ENCODE data around the gene TSPAN15. TPM values are rescaled to one million over a fixed set of nuclear protein-coding genes. Genes with fewer than 3 reads are reported as not detected.
A peak's percentile ranks its signal among the peaks of the same experiment; 100 is the strongest.

The TSPAN15 gene
- total and polyA plus RNA-seq, 2 of the 4 experiments (the other 2 are of a cell fraction): 0.48 TPM; not detected in 1

GRCh38 chr10:69445041-69445440 lies 6.2 kb upstream of the TSPAN15 start:
- peak overlapping the region; percentile 87; the same call in 2 of the 3 replicates for H2BK15ac ChIP-seq (ENCODE audit: low read depth, low read length)
- TF ChIP-seq RFX5 (IDR thresholded peaks at IDR 0.05; ENCODE audit: low read depth, low read length): no peak
- TF ChIP-seq, protein P1, sequence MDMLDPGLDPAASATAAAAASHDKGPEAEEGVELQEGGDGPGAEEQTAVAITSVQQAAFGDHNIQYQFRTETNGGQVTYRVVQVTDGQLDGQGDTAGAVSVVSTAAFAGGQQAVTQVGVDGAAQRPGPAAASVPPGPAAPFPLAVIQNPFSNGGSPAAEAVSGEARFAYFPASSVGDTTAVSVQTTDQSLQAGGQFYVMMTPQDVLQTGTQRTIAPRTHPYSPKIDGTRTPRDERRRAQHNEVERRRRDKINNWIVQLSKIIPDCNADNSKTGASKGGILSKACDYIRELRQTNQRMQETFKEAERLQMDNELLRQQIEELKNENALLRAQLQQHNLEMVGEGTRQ (IDR thresholded peaks at IDR 0.05; ENCODE audit: low read depth, low read length): no peak
- TF ChIP-seq FOS (IDR thresholded peaks at IDR 0.05; ENCODE audit: low read depth, low read length): no peak
- TF ChIP-seq BHLHE40 (IDR thresholded peaks at IDR 0.05; ENCODE audit: low read depth, low read length): no peak
- in situ Hi-C loops (cut with MboI; ENCODE audit: low sequenced_read_pairs): no loop called here
- no peak overlapping the region for H3K4me2 ChIP-seq (ENCODE audit: low read depth, low read length)
- ATAC-seq (ENCODE audit: low read depth): no peak
- no peak overlapping the region for H3K18ac ChIP-seq (ENCODE audit: low read depth, low read length)
- H3K4me3 ChIP-seq (ENCODE audit: insufficient read depth, low read depth, low read length): no peak overlapping the region
- no peak overlapping the region for H4K91ac ChIP-seq (ENCODE audit: insufficient read depth, low read depth, low read length)
- peaks cover 12% of the 10 kb centered on the region for H3K4me1 ChIP-seq (ENCODE audit: control insufficient read depth, insufficient read depth, low read length)
- POLR2A ChIA-PET (ENCODE audit: unreplicated experiment): no interaction called here
- no peak overlapping the region for H3K9ac ChIP-seq (ENCODE audit: low read depth, low read length)
- H3K27me3 ChIP-seq (ENCODE audit: control insufficient read depth, insufficient read depth, low read length): peaks cover 7% of the 10 kb centered on the region
- H2BK20ac ChIP-seq (ENCODE audit: low read depth, low read length): peak overlapping the region; percentile 26; the same call in 1 of the 2 replicates
- no peak overlapping the region for H4K8ac ChIP-seq (ENCODE audit: low read depth in 2 of 2, low read length in 2 of 2)
- peak overlapping the region; percentile 1; the same call in 1 of the 2 replicates for H3K4ac ChIP-seq (ENCODE audit: low read depth, low read length)
- WGBS, 2 experiments (ENCODE audit: extremely low coverage in 2 of 2, insufficient read length in 1 of 2): 60% methylated on average over 1 of the region's 4 CpGs; no CpG with 5 or more reads in 1 of the 2 experiments
- no peak overlapping the region for H2BK5ac ChIP-seq (ENCODE audit: low read depth, low read length, poor library complexity, severe bottlenecking)
- no peaks in the 10 kb centered on the region for H3K36me3 ChIP-seq (ENCODE audit: control insufficient read depth, insufficient read depth, low read length)
- no peak overlapping the region for H2AFZ ChIP-seq (replicated peaks; ENCODE audit: low read length, poor library complexity)
- no peak overlapping the region for H3K23ac ChIP-seq (ENCODE audit: low read depth, low read length)
- H4K20me1 ChIP-seq (ENCODE audit: insufficient read depth, low read length): peaks cover 3% of the 10 kb centered on the region; the same call in 1 of the 2 replicates
- no peaks in the 10 kb centered on the region for H3K9me3 ChIP-seq (ENCODE audit: control insufficient read depth, insufficient read depth, low read length)
- dilution Hi-C loops (cut with HindIII; ENCODE audit: low sequenced_read_pairs, unreplicated experiment): no loop called here
- no TSS peak for BruUV-seq (replicated peaks)
- no peak overlapping the region for H3K56ac ChIP-seq (ENCODE audit: extremely low read depth, insufficient read depth, low read length)
- no peak overlapping the region for H2AK9ac ChIP-seq (replicated peaks; ENCODE audit: low read depth, low read length, poor library complexity)
- H3K79me1 ChIP-seq (ENCODE audit: low read depth in 1 of 2, low read length in 2 of 2): no peaks in the 10 kb centered on the region
- intact Hi-C loops (cut with micrococcal nuclease): no loop called here
- H3K9me1 ChIP-seq (ENCODE audit: insufficient read depth, low read length): peaks cover 16% of the 10 kb centered on the region
- H2AK5ac ChIP-seq (ENCODE audit: low read depth, low read length): peak overlapping the region; percentile 56; the same call in 1 of the 2 replicates
- no peak overlapping the region for H4K5ac ChIP-seq (ENCODE audit: low read depth, low read length)
- no peak overlapping the region for H3K14ac ChIP-seq (replicated peaks; ENCODE audit: low read depth, low read length)
- CTCF ChIA-PET: no interaction called here
- no peak overlapping the region for H3K27ac ChIP-seq (ENCODE audit: insufficient read depth, low read length)
- no peak for DNase-seq
- H2BK120ac ChIP-seq (ENCODE audit: low read depth, low read length): peak overlapping the region; percentile 21; the same call in 1 of the 2 replicates
